ENCODE measurements around the gene SCAPER. TPM values are rescaled to one million over a fixed set of nuclear protein-coding genes. Genes with fewer than 3 reads are reported as not detected.
"Not testable (repeated sequence)": the region's sequence is repeated elsewhere in the genome, so short reads cannot be mapped to it uniquely, and the experiment has no call there.

The SCAPER gene
- total RNA-seq, 1 donor, result 30.5 TPM

GRCh38 chr15:76327191-76328105, 577.7 kb downstream of the SCAPER start:
- Histone ChIP-seq H3K4me3 (ENCODE audit: low read length) (no peak overlapping the region), H3K9me3 (ENCODE audit: low read depth, low read length) (no peaks in the 10 kb centered on the region), H3K4me1 (ENCODE audit: insufficient read depth, low read length) (no peaks in the 10 kb centered on the region), H3K27me3 (ENCODE audit: insufficient read depth, low read length) (peaks cover 22% of the 10 kb centered on the region)

GRCh38 chr15:76325704-76326103, 579.4 kb downstream of the SCAPER start:
- no peaks in the 10 kb centered on the region for H3K4me1 ChIP-seq (ENCODE audit: insufficient read depth, low read length)
- H3K9me3 ChIP-seq (ENCODE audit: low read depth, low read length), result no peaks in the 10 kb centered on the region
- peaks cover 23% of the 10 kb centered on the region for H3K27me3 ChIP-seq (ENCODE audit: insufficient read depth, low read length)
- H3K4me3 ChIP-seq (ENCODE audit: low read length), result no peak overlapping the region

DNA sequence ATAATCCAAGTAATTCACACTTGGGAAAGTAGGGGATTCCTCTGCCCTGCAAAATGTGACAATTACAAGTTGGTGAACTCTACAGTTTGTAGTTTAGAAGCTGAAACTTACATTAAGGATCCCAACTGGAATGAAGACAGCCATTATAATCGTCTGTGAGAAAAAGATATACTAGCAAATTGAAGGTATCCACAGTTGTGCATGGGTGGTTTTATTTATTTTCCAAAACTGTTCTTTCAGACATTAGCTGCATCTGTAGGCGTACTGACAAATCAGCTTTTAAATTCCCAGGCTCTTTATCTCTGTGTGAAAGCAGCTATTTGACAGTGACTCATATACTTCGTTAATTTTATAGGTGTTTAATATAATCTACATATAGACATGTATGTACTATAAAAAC, 581.1 kb downstream of the SCAPER start:
- Histone ChIP-seq H3K9me3 (ENCODE audit: low read depth, low read length) (no peaks in the 10 kb centered on the region), H3K4me3 (ENCODE audit: low read length) (no peak overlapping the region), H3K4me1 (ENCODE audit: insufficient read depth, low read length) (no peaks in the 10 kb centered on the region), H3K27me3 (ENCODE audit: insufficient read depth, low read length) (peaks cover 24% of the 10 kb centered on the region)

GRCh38 chr15:76321602-76322001, 583.5 kb downstream of the SCAPER start:
- Histone ChIP-seq H3K27me3 (ENCODE audit: insufficient read depth, low read length) (peaks cover 20% of the 10 kb centered on the region), H3K4me1 (ENCODE audit: insufficient read depth, low read length) (no peaks in the 10 kb centered on the region), H3K4me3 (ENCODE audit: low read length) (no peak overlapping the region), H3K9me3 (ENCODE audit: low read depth, low read length) (no peaks in the 10 kb centered on the region)

- Histone ChIP-seq H3K4me3 (ENCODE audit: low read length) (no peak overlapping the region), H3K9me3 (ENCODE audit: low read depth, low read length) (no peaks in the 10 kb centered on the region), H3K27me3 (ENCODE audit: insufficient read depth, low read length) (peaks cover 20% of the 10 kb centered on the region), H3K4me1 (ENCODE audit: insufficient read depth, low read length) (no peaks in the 10 kb centered on the region)
Measured at GRCh38 chr15:76321171-76321570, 584.0 kb downstream of the SCAPER start.

- H3K27me3 ChIP-seq (ENCODE audit: insufficient read depth, low read length), result peaks cover 16% of the 10 kb centered on the region
- H3K9me3 ChIP-seq (ENCODE audit: low read depth, low read length), result no peaks in the 10 kb centered on the region
- H3K4me1 ChIP-seq (ENCODE audit: insufficient read depth, low read length), result no peaks in the 10 kb centered on the region
- H3K4me3 ChIP-seq (ENCODE audit: low read length), result no peak overlapping the region
Measured at GRCh38 chr15:76320012-76320411, 585.1 kb downstream of the SCAPER start.

- peaks cover 18% of the 10 kb centered on the region for H3K4me1 ChIP-seq (ENCODE audit: insufficient read depth, low read length)
- H3K27me3 ChIP-seq (ENCODE audit: insufficient read depth, low read length), result no peaks in the 10 kb centered on the region
- no peak overlapping the region for H3K4me3 ChIP-seq (ENCODE audit: low read length)
- no peaks in the 10 kb centered on the region for H3K9me3 ChIP-seq (ENCODE audit: low read depth, low read length)
Measured at GRCh38 chr15:76313731-76314130, 591.4 kb downstream of the SCAPER start.

DNA sequence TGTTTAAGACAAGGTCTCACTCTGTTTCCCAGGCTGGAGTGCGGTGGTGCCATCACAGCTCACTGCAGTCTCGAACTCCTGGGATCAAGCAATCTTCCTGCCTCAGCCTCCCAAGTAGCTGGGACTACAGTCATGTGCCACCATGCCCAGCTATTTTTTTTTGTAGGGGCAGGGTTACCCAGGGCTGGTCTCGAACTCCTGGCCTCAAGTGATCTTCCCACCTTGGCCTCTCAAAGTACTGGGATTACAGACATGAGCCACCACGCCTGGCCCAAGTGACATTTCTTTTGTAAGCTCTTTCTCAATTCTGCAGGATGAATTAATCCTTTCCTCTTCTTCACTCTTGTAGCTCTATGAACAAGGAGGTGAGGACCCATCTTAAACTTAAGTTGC, 592.0 kb downstream of the SCAPER start:
- not testable (repeated sequence) for H3K9me3 ChIP-seq (ENCODE audit: low read depth, low read length); H3K27me3 ChIP-seq (ENCODE audit: insufficient read depth, low read length); H3K4me3 ChIP-seq (ENCODE audit: low read length)
- peaks cover 18% of the 10 kb centered on the region for H3K4me1 ChIP-seq (ENCODE audit: insufficient read depth, low read length)

DNA sequence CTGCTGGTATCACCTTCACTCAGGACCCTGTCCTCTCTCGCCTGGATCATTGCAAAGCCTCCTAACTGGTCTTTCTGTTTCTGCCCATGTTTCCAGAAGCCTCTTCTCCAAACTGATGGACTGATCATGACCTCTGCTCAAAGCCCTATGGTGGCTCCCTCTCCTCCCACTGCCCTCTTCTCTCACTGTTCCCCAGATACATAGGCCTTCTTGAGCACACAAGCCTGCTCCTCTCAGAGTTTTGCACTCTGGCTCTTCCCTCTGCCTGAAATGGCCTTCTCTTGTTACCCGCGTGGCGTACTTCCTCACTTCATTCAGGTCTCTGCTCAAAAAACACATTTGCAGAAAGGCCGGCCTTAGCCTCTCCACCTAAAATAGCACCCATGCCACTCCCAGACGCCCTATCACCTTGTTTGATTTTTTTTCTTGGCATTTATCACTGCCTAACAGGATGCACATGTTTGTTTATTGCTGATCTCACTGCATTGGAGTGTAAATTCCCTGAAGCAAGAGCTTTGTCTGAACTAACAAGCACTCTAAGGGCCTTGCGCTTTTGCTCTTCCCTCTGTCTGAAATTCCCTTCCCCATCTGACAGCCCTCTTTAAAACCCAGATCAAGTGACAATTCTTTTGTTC, 592.5 kb downstream of the SCAPER start:
- Histone ChIP-seq H3K4me3 (ENCODE audit: low read length) (no peak overlapping the region), H3K27me3 (ENCODE audit: insufficient read depth, low read length) (no peaks in the 10 kb centered on the region), H3K9me3 (ENCODE audit: low read depth, low read length) (no peaks in the 10 kb centered on the region), H3K4me1 (ENCODE audit: insufficient read depth, low read length) (peaks cover 18% of the 10 kb centered on the region)

GRCh38 chr15:76311100-76311953, 593.8 kb downstream of the SCAPER start, which contains the start of gene ETFA:
Gene ETFA (minus strand): TSS chr15:76311469. CDS start chr15:76311388, 81 bp downstream.
- Histone ChIP-seq H3K4me1 (ENCODE audit: insufficient read depth, low read length) (peaks cover 18% of the 10 kb centered on the region), H3K4me3 (ENCODE audit: low read length) (peak within 1 kb of the TSS; percentile 80)

DNA sequence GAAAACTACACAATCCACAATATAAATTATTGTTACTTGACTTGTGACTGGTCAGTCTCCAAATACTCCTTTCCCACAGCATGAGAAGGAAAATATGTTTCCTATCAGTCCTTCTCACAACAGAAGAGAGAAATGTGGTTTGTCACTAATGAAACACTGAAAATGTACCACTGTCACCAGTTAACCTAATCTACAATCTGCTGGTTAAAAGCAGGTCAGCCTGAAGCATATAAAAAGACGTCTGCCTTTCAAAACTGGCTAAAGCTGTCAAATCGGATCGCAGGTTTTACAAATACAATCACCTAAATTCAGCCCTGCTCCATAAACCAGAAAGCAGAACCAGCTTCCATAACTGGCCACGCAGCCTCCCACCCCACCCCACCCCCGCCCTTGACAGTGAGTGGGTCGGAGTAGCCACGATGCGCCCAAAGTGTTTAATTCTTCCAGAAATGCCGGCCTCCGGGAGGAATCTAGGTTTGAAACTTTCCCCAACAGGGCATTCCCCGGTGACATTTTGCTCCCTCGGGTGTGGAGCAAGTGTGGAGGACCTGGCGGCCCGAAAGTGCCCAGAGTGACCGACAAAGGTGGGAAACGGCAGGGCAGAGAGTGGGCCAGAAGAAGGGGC, 594.6 kb downstream of the SCAPER start:
- H3K27me3 ChIP-seq (ENCODE audit: insufficient read depth, low read length), result no peaks in the 10 kb centered on the region
- H3K4me1 ChIP-seq (ENCODE audit: insufficient read depth, low read length), result peaks cover 18% of the 10 kb centered on the region
- H3K4me3 ChIP-seq (ENCODE audit: low read length), result peak overlapping the region; percentile 80
- H3K9me3 ChIP-seq (ENCODE audit: low read depth, low read length), result no peaks in the 10 kb centered on the region

More at GRCh38 chr15:76311100-76311953, 593.8 kb downstream of the SCAPER start, which contains the start of gene ETFA:
- no peaks in the 10 kb centered on the region for H3K9me3 ChIP-seq (ENCODE audit: low read depth, low read length)
- no peaks in the 10 kb centered on the region for H3K27me3 ChIP-seq (ENCODE audit: insufficient read depth, low read length)

DNA sequence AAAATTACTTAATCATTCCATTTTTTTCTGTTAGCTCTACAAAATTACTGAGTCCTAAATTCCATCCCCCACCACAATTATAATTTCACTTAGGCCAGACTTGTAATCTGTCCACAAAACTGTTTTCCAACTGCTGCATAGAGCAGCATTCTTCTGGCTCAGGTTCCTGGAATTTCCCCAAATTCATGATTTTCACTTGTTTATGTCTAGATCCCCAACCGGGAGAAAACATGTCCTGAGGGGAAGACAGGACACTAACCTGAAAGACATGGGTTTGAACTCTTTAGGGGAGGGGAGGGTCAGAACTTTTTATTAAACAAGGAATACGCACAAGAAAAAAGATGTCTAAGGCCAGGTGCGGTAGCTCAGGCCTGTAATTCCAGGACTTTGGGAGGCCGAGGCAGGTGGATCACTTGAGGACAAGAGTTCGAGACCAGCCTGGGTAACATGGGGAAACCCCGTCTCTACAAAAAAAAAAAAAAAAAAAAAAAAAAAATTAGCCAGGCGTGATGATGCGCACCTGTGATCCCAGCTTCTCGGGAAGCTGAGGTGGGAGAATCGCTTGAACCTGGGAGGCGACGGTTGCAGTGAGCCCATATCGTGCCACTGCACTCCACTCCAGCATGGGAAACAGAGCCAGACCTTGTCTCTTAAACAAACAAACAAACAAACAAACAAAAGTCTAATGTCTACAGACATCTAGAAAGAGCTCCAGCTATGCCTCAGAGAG, 595.4 kb downstream of the SCAPER start:
- Histone ChIP-seq H3K4me1 (ENCODE audit: insufficient read depth, low read length) (peaks cover 18% of the 10 kb centered on the region), H3K4me3 (ENCODE audit: low read length) (no peak overlapping the region), H3K9me3 (ENCODE audit: low read depth, low read length) (no peaks in the 10 kb centered on the region), H3K27me3 (ENCODE audit: insufficient read depth, low read length) (no peaks in the 10 kb centered on the region)

GRCh38 chr15:76303909-76304308, 601.2 kb downstream of the SCAPER start:
- H3K4me1 ChIP-seq (ENCODE audit: insufficient read depth, low read length), result peaks cover 8% of the 10 kb centered on the region

GRCh38 chr15:76299786-76300185, 605.4 kb downstream of the SCAPER start:
- peaks cover 8% of the 10 kb centered on the region for H3K4me1 ChIP-seq (ENCODE audit: insufficient read depth, low read length)
- H3K4me3 ChIP-seq (ENCODE audit: low read length), result no peak overlapping the region
- H3K27me3 ChIP-seq (ENCODE audit: insufficient read depth, low read length), result no peaks in the 10 kb centered on the region
- H3K9me3 ChIP-seq (ENCODE audit: low read depth, low read length), result no peaks in the 10 kb centered on the region

More at GRCh38 chr15:76303909-76304308, 601.2 kb downstream of the SCAPER start:
- Histone ChIP-seq H3K9me3 (ENCODE audit: low read depth, low read length) (no peaks in the 10 kb centered on the region), H3K4me3 (ENCODE audit: low read length) (no peak overlapping the region), H3K27me3 (ENCODE audit: insufficient read depth, low read length) (no peaks in the 10 kb centered on the region)
